GM12874 (cell line): Measurements from ENCODE around the gene C3orf22.

Experiments
- CTCF ChIP-seq: IDR thresholded peaks from 2 replicates; pipeline ENCODE4 v1.5.1; 2011; ENCODE audit warnings: low read depth, mild to moderate bottlenecking, control low read depth, low read length, moderate library complexity; ENCODE audit not compliant: insufficient read depth

C3orf22 gene

GRCh38 chr3:126544596-126545281 is 14.0 kb downstream of the C3orf22 start:
- no peak for TF ChIP-seq CTCF

- TF ChIP-seq CTCF: no peak
These were observed 15.2 kb downstream of the C3orf22 start for GRCh38 chr3:126543457-126544061.

- TF ChIP-seq CTCF: no peak
These were observed 16.1 kb downstream of the C3orf22 start for GRCh38 chr3:126542340-126543241.

- TF ChIP-seq CTCF: no peak
These were observed 16.9 kb downstream of the C3orf22 start for GRCh38 chr3:126541628-126542339.

GRCh38 chr3:126540951-126541627 is 17.6 kb downstream of the C3orf22 start:
- no peak for TF ChIP-seq CTCF

- TF ChIP-seq CTCF: no peak
These were observed 18.3 kb downstream of the C3orf22 start for GRCh38 chr3:126540342-126540849.
